GM12891 (cell line): Measurements from ENCODE around the gene TP53I3.
A peak's percentile ranks its signal among the peaks of the same experiment; 100 is the strongest.

Experiments
- DNase-seq: peaks from one replicate; pipeline ENCODE4 v3.0.0; 2011; ENCODE audit warnings: low spot score; ENCODE audit not compliant: insufficient read length
- FAIRE-seq: peaks from 2 replicates; lab custom pipeline; 2011; peaks lifted over from hg19 to GRCh38; lab: Jason Lieb, UNC
- PAX5 ChIP-seq: IDR thresholded peaks from 2 replicates; pipeline ENCODE4 v1.6.1; 2011; ENCODE audit warnings: low read length, moderate library complexity, mild to moderate bottlenecking; ENCODE audit not compliant: insufficient read depth, severe bottlenecking
- POLR2A ChIP-seq: IDR thresholded peaks from 2 replicates; pipeline ENCODE4 v1.6.1; 2011; ENCODE audit warnings: low read depth, low read length, control low read depth
- POLR2AphosphoS5 ChIP-seq: IDR thresholded peaks from 2 replicates; pipeline ENCODE4 v1.6.1; 2011; ENCODE audit warnings: low read depth, low read length, control low read depth
- POU2F2 ChIP-seq: IDR thresholded peaks from 2 replicates; pipeline ENCODE4 v1.6.1; 2011; ENCODE audit warnings: low read depth, mild to moderate bottlenecking, control low read depth, low read length, moderate library complexity
- SPI1 ChIP-seq: IDR thresholded peaks from 2 replicates; pipeline ENCODE4 v1.6.1; 2011; ENCODE audit warnings: low read depth, low read length, control low read depth
- TAF1 ChIP-seq: IDR thresholded peaks from 2 replicates; pipeline ENCODE4 v1.6.1; 2011; ENCODE audit warnings: low read depth, low read length, control low read depth

The TP53I3 gene

GRCh38 chr2:24052951-24053350, 31.7 kb downstream of the TP53I3 start:
- no peak for FAIRE-seq
- no peak for TF ChIP-seq SPI1
- no peak for TF ChIP-seq PAX5
- TF ChIP-seq POU2F2, result no peak
- no peak for TF ChIP-seq POLR2A
- no peak for TF ChIP-seq POLR2AphosphoS5
- TF ChIP-seq TAF1, result no peak

GRCh38 chr2:24051833-24052232, 32.8 kb downstream of the TP53I3 start:
- TF ChIP-seq POLR2AphosphoS5, result no peak
- FAIRE-seq, result no peak
- DNase-seq, result no peak

More at GRCh38 chr2:24052951-24053350, 31.7 kb downstream of the TP53I3 start:
- no peak for DNase-seq

- no peak for TF ChIP-seq PAX5
- TF ChIP-seq SPI1, result 0 out of 2 replicates have a peak, but pooled peaks have one; percentile 19
Observed at GRCh38 chr2:24050041-24050979, 34.3 kb downstream of the TP53I3 start.

GRCh38 chr2:24049485-24050021, 35.1 kb downstream of the TP53I3 start, which contains the start of gene FKBP1B:
FKBP1B (plus strand) TSS chr2:24049741; CDS start chr2:24049850, 109 bp downstream.
- DNase-seq (peak; percentile 47), FAIRE-seq (peak; percentile 38)
- no peak for TF ChIP-seq TAF1
- no peak for TF ChIP-seq SPI1
- TF ChIP-seq PAX5, result no peak
- no peak for TF ChIP-seq POLR2AphosphoS5
- no peak for TF ChIP-seq POU2F2
- TF ChIP-seq POLR2A, result no peak

More at GRCh38 chr2:24050041-24050979, 34.3 kb downstream of the TP53I3 start:
- FAIRE-seq (no peak), DNase-seq (no peak)

GRCh38 chr2:24048769-24049484, 35.7 kb downstream of the TP53I3 start:
- no peak for TF ChIP-seq TAF1
- no peak for TF ChIP-seq PAX5
- no peak for TF ChIP-seq POU2F2
- TF ChIP-seq POLR2AphosphoS5, result no peak
- TF ChIP-seq POLR2A, result no peak
- TF ChIP-seq SPI1, result no peak
- no peak for DNase-seq
- no peak for FAIRE-seq

GRCh38 chr2:24047703-24048033, 37.0 kb downstream of the TP53I3 start:
- TF ChIP-seq POLR2A (no peak), POU2F2 (no peak), PAX5 (no peak), SPI1 (no peak), TAF1 (no peak), POLR2AphosphoS5 (no peak)
- FAIRE-seq (no peak), DNase-seq (no peak)

- TF ChIP-seq TAF1, result peak; percentile 85
- TF ChIP-seq POLR2A, result peak; percentile 88
- peak; percentile 87 for TF ChIP-seq POLR2AphosphoS5
- TF ChIP-seq POU2F2, result peak; percentile 88
- no peak for TF ChIP-seq PAX5
- TF ChIP-seq SPI1, result no peak
- FAIRE-seq, result peak; percentile 90
Observed at GRCh38 chr2:24046930-24047702, 37.5 kb downstream of the TP53I3 start, which contains the start of gene WDCP. WDCP (minus strand) TSS chr2:24047391; CDS start chr2:24039494, 7,897 bp downstream.

GRCh38 chr2:24046599-24046929, 38.1 kb downstream of the TP53I3 start:
- DNase-seq (no peak), FAIRE-seq (no peak)
- TF ChIP-seq POU2F2 (no peak), PAX5 (no peak), TAF1 (no peak), POLR2AphosphoS5 (no peak), POLR2A (no peak), SPI1 (no peak)

More at GRCh38 chr2:24046930-24047702, 37.5 kb downstream of the TP53I3 start, which contains the start of gene WDCP:
- peak; percentile 73 for DNase-seq
